Right atrium auricular region (tissue), 2 donors: ENCODE data around the gene DQX1. TPM values are rescaled to one million over a fixed set of nuclear protein-coding genes. Genes with fewer than 3 reads are reported as not detected.

Source experiments
- DNase-seq: peaks from one replicate; pipeline ENCODE4 v3.0.0-alpha.2; 2019; ENCODE audit warnings: low spot score
- H3K27ac ChIP-seq, 2 donors: fragments of 200-600 bp; sonication (generic); 1 replicate in 1 of 2; 2 replicates in 1 of 2; pipeline ENCODE4 v1.5.1; 2016 to 2019
- H3K27me3 ChIP-seq, 2 donors: fragments of 200-600 bp; sonication (generic); one replicate each; pipeline versions ENCODE4 v1.5.1 to v1.6.0; 2017 to 2019
- H3K36me3 ChIP-seq: fragments of 200-600 bp; sonication (generic); one replicate; pipeline ENCODE4 v1.5.1; 2016
- H3K4me1 ChIP-seq, 2 donors: fragments of 200-600 bp; sonication (generic); one replicate each; pipeline versions ENCODE4 v1.5.1 to v1.6.0; 2017 to 2019
- H3K4me3 ChIP-seq, 2 donors: fragments of 200-600 bp; sonication (generic); 1 replicate in 1 of 2; 2 replicates in 1 of 2; pipeline ENCODE4 v1.5.1; 2017 to 2019; ENCODE audit warnings: mild to moderate bottlenecking in 1 of 2, moderate library complexity in 1 of 2
- H3K9me3 ChIP-seq, 2 donors: fragments of 200-600 bp; sonication (generic); one replicate each; pipeline ENCODE4 v1.5.1; 2019
- CTCF ChIP-seq, 2 donors: fragments of 200-600 bp; sonication (generic); IDR thresholded peaks; one replicate each; pipeline ENCODE4 v1.5.1; 2019; ENCODE audit warnings: antibody characterized with exemption in 2 of 2
- total RNA-seq, 2 donors: library from RNA; depleted of rRNA; stranded (reverse); fragments of >200 nt; gene quantifications; one replicate each; pipeline ENCODE4 v1.1.0, GENCODE V29; 2016

The DQX1 gene
- total RNA-seq, 2 donors from 2014 or later, result not detected

- peaks cover 38 to 61% of the 10 kb centered on the region in 2 donors for H3K27me3 ChIP-seq
- no peak overlapping the region for H3K27ac ChIP-seq
- no peak for TF ChIP-seq CTCF (IDR thresholded peaks at IDR 0.05)
- no peak for DNase-seq
- no peak overlapping the region for H3K4me3 ChIP-seq
- no peaks in the 10 kb centered on the region for H3K9me3 ChIP-seq
- peaks cover 0 to 37% of the 10 kb centered on the region in 2 donors for H3K4me1 ChIP-seq
- no peaks in the 10 kb centered on the region for H3K36me3 ChIP-seq
Measured at GRCh38 chr2:74512744-74513604, 13.1 kb downstream of the DQX1 start.

- Histone ChIP-seq H3K27ac (no peak overlapping the region), H3K27me3 (peaks cover 30 to 45% of the 10 kb centered on the region in 2 donors), H3K9me3 (no peaks in the 10 kb centered on the region), H3K36me3 (no peaks in the 10 kb centered on the region), H3K4me1 (peaks cover 0 to 45% of the 10 kb centered on the region in 2 donors), H3K4me3 (no peak overlapping the region)
- no peak for DNase-seq
- no peak for TF ChIP-seq CTCF (IDR thresholded peaks at IDR 0.05)
Measured at GRCh38 chr2:74511104-74511989, 14.7 kb downstream of the DQX1 start.

- Histone ChIP-seq H3K4me3 (no peak overlapping the region), H3K9me3 (no peaks in the 10 kb centered on the region), H3K27ac (no peak overlapping the region), H3K36me3 (peaks cover 7% of the 10 kb centered on the region), H3K4me1 (peaks cover 0 to 45% of the 10 kb centered on the region in 2 donors), H3K27me3 (peaks cover 26 to 34% of the 10 kb centered on the region in 2 donors)
- DNase-seq, result no peak
- no peak for TF ChIP-seq CTCF (IDR thresholded peaks at IDR 0.05)
Measured at GRCh38 chr2:74510272-74510671, 15.8 kb downstream of the DQX1 start.

- peaks cover 8 to 12% of the 10 kb centered on the region in 2 donors for H3K27me3 ChIP-seq
- H3K4me1 ChIP-seq, result peaks cover 0 to 49% of the 10 kb centered on the region in 2 donors
- peaks cover 14% of the 10 kb centered on the region for H3K36me3 ChIP-seq
- H3K4me3 ChIP-seq, result peak overlapping the region; percentile 78 to 92
- no peak for TF ChIP-seq CTCF (IDR thresholded peaks at IDR 0.05)
- no peak for DNase-seq
- H3K9me3 ChIP-seq, result no peaks in the 10 kb centered on the region
- peak overlapping the region; percentile 97 to 99 for H3K27ac ChIP-seq
Measured at GRCh38 chr2:74507926-74508520, 18.0 kb downstream of the DQX1 start.

GRCh38 chr2:74507145-74507925, 18.7 kb downstream of the DQX1 start, which contains the start of gene PCGF1:
Gene PCGF1 (minus strand): TSS chr2:74507695. CDS start chr2:74507668, 27 bp downstream.
- H3K27ac ChIP-seq, result peak within 1 kb of the TSS; percentile 97 to 99
- H3K36me3 ChIP-seq, result peaks cover 14% of the 10 kb centered on the region
- H3K9me3 ChIP-seq, result no peaks in the 10 kb centered on the region
- peaks cover 0 to 56% of the 10 kb centered on the region in 2 donors for H3K4me1 ChIP-seq
- H3K27me3 ChIP-seq, result peaks cover 3 to 6% of the 10 kb centered on the region in 2 donors
- peak; percentile 98 for DNase-seq
- peak in 1 of 2 donors; percentile 47 for TF ChIP-seq CTCF (IDR thresholded peaks at IDR 0.05)
- peak within 1 kb of the TSS; percentile 78 to 92 for H3K4me3 ChIP-seq
